GM19455 (cell line): ENCODE data around the gene CRIP1.

ENCODE experiments used
- ATAC-seq: cut with Tn5 transposase; IDR thresholded peaks from one replicate; pipeline ENCODE4 v1.9.1; 2021; ENCODE audit not compliant: unreplicated experiment

Gene CRIP1

GRCh38 chr14:105492031-105492970 is 5.6 kb downstream of the CRIP1 start:
- ATAC-seq = no peak

GRCh38 chr14:105492971-105493871 is 6.5 kb downstream of the CRIP1 start:
- ATAC-seq = no peak

GRCh38 chr14:105493921-105494605 is 7.4 kb downstream of the CRIP1 start:
- ATAC-seq = no peak

- no peak for ATAC-seq
Measured at GRCh38 chr14:105494606-105494929, 7.9 kb downstream of the CRIP1 start.

GRCh38 chr14:105495101-105495989 is 8.7 kb downstream of the CRIP1 start:
- no peak for ATAC-seq

GRCh38 chr14:105495990-105496830 is 9.5 kb downstream of the CRIP1 start:
- no peak for ATAC-seq

GRCh38 chr14:105496831-105497591 is 10.3 kb downstream of the CRIP1 start:
- no peak for ATAC-seq

GRCh38 chr14:105497671-105498429 is 11.2 kb downstream of the CRIP1 start:
- ATAC-seq = no peak

GRCh38 chr14:105498430-105499255 is 12.0 kb downstream of the CRIP1 start:
- no peak for ATAC-seq

GRCh38 chr14:105499256-105500035 is 12.8 kb downstream of the CRIP1 start:
- ATAC-seq = no peak

- no peak for ATAC-seq
Measured at GRCh38 chr14:105500036-105500725, 13.5 kb downstream of the CRIP1 start.

GRCh38 chr14:105500726-105501101 is 14.0 kb downstream of the CRIP1 start:
- no peak for ATAC-seq

GRCh38 chr14:105501504-105502291 is 15.0 kb downstream of the CRIP1 start:
- ATAC-seq = no peak

GRCh38 chr14:105502446-105503295 is 16.0 kb downstream of the CRIP1 start:
- no peak for ATAC-seq
